Suprapubic skin (tissue), 4 donors: ENCODE results near the gene PSD.

Experiments used
- POLR2A ChIP-seq, 2 donors: fragments of 450-650 bp; IDR thresholded peaks; one replicate each; pipeline ENCODE4 v1.6.1; 2017; ENCODE audit warnings: antibody characterized with exemption in 2 of 2, mild to moderate bottlenecking in 2 of 2, moderate library complexity in 2 of 2
- POLR2AphosphoS5 ChIP-seq, 3 donors: sonication (generic); formaldehyde crosslinking; IDR thresholded peaks; one replicate each; pipeline ENCODE4 v1.6.1; 2017; ENCODE audit warnings: antibody characterized with exemption in 3 of 3

- peak in 2 of 3 donors; percentile 40 to 68 for TF ChIP-seq POLR2AphosphoS5 (IDR thresholded peaks at IDR 0.05)
- TF ChIP-seq POLR2A (IDR thresholded peaks at IDR 0.05): peak in 1 of 2 donors; percentile 12
Observed at GRCh38 chr10:102420714-102421506, 2.3 kb upstream of the PSD start, which contains the start of gene FBXL15.
